Activated T-helper 2 cell treated with anti-CD3 and anti-CD28 coated beads, Interferon-gamma antibody, Interleukin-2, Interleukin-4, amounts not matched to agents 10 μg/mL and 5 μg/mL and 100 μg/mL, durations not matched to agents 14 hours and 24 hours and 36 hours (primary cell): ENCODE measurements around the gene ENDOD1. TPM values are rescaled to one million over a fixed set of nuclear protein-coding genes. Genes with fewer than 3 reads are reported as not detected.

ENCODE experiments used
- total RNA-seq: library from RNA; stranded (reverse); gene quantifications from 2 replicates; pipeline ENCODE4 v1.2.3, GENCODE V29; 2022

ENDOD1 gene
- total RNA-seq, 1 donor from 2014 or later: 33.7 TPM

Other genes with a start within 250 kb of the ENDOD1 start
- 86.1 and 94.4 TPM in 2 replicates for gene CWC15, start 116.3 kb upstream of the ENDOD1 start, total RNA-seq
- gene KDM4D, start 116.1 kb upstream of the ENDOD1 start, total RNA-seq: 0.48 and 0.84 TPM in 2 replicates
- not detected in 2 replicates for gene KDM4E, start 64.6 kb upstream of the ENDOD1 start, total RNA-seq
- gene KDM4F, start 40.4 kb upstream of the ENDOD1 start, total RNA-seq: not detected in 2 replicates
- 43.5 and 50.3 TPM in 2 replicates for gene SRSF8, start 22.9 kb upstream of the ENDOD1 start, total RNA-seq
- gene SESN3, start 141.4 kb downstream of the ENDOD1 start, total RNA-seq: 73.2 and 74.9 TPM in 2 replicates